Heart left ventricle (tissue), 16 donors: Measurements from ENCODE around the gene BMP2K. TPM values are rescaled to one million over a fixed set of nuclear protein-coding genes. Genes with fewer than 3 reads are reported as not detected.

Experiments used
- ATAC-seq, 4 donors: fragments of 200-7000 bp; cut with Tn5 transposase; one replicate each; pipeline ENCODE4 v1.9.1; 2020 to 2022; ENCODE audit warnings: moderate library complexity in 4 of 4, mild to moderate bottlenecking in 3 of 4, moderate number of reproducible peaks in 1 of 4
- DNase-seq, 5 donors: peaks; one replicate each; pipeline ENCODE4 v3.0.0-alpha.2; 2020
- H3K27ac ChIP-seq, 12 donors: fragments of 200-600 bp; sonication (generic) in 4 of 12; one replicate each; pipeline versions ENCODE4 v1.5.0 to v1.8.0; 2016 to 2022; ENCODE audit warnings: mild to moderate bottlenecking in 2 of 12
- H3K27me3 ChIP-seq, 9 donors: fragments of 200-600 bp; sonication (generic) in 2 of 9; one replicate each; pipeline versions ENCODE4 v1.5.1 to v1.8.0; 2016 to 2022; ENCODE audit warnings: mild to moderate bottlenecking in 3 of 9
- H3K36me3 ChIP-seq, 9 donors: fragments of 200-600 bp; sonication (generic) in 2 of 9; one replicate each; pipeline versions ENCODE4 v1.5.0 to v1.8.0; 2018 to 2022; ENCODE audit warnings: mild to moderate bottlenecking in 2 of 9
- H3K4me1 ChIP-seq, 12 donors: fragments of 200-600 bp; sonication (generic) in 4 of 12; one replicate each; pipeline versions ENCODE4 v1.5.0 to v1.8.0; 2016 to 2022; ENCODE audit warnings: mild to moderate bottlenecking in 3 of 12
- H3K4me3 ChIP-seq, 12 donors: fragments of 200-600 bp; sonication (generic) in 4 of 12; one replicate each; pipeline versions ENCODE4 v1.5.0 to v1.8.0; 2017 to 2022; ENCODE audit warnings: mild to moderate bottlenecking in 9 of 12, moderate library complexity in 4 of 12
- H3K9me3 ChIP-seq, 12 donors: fragments of 200-600 bp; sonication (generic) in 4 of 12; one replicate each; pipeline versions ENCODE4 v1.5.0 to v1.8.0; 2016 to 2022; ENCODE audit warnings: mild to moderate bottlenecking in 1 of 12
- POLR2A ChIP-seq, 2 donors: fragments of 450-650 bp; IDR thresholded peaks; one replicate each; pipeline ENCODE4 v1.6.1; 2017; ENCODE audit warnings: antibody characterized with exemption in 2 of 2, mild to moderate bottlenecking in 2 of 2, moderate library complexity in 2 of 2
- WGBS, 4 donors: extraction: QIAGEN DNeasy Blood & Tissue Kit in 2 of 4; methylation state at CpG; one replicate each; pipeline versions ENCODE4 v1.1.5 to v1.1.7; 2013 to 2018; 5-methylcytosine and 5-hydroxymethylcytosine counted together
- intact Hi-C, 10 donors: fragments of 100-400 bp; cut with DNase I; formaldehyde crosslinking; loops; one replicate each; pipeline versions ENCODE4 v1.11.1 to v1.14.2; 2022
- polyA plus RNA-seq, 2 donors: library from polyadenylated mRNA; stranded (reverse); fragments of 200-250 nt; gene quantifications; one replicate each; pipeline ENCODE4 v1.2.3, GENCODE V29; 2013
- total RNA-seq, 9 donors: library from RNA; depleted of rRNA in 2 of 9; stranded (reverse); fragments of >200 nt in 2 of 9; fragmentation: NEBNext Ultra II Directional in 3 of 9; extraction: Animal tissue kit (Norgen Biotek cat#: 25700) in 3 of 9; gene quantifications; one replicate each; pipeline versions ENCODE4 v1.1.0 to v1.2.4, GENCODE V29; 2016 to 2023
- TF ChIP-seq, protein P1 (sequence below), 12 donors: fragments of 200-600 bp; sonication (generic) in 4 of 12; IDR thresholded peaks; one replicate each; pipeline versions ENCODE4 v1.5.0 to v1.8.0; 2018 to 2022; ENCODE audit warnings: antibody characterized with exemption in 12 of 12, mild to moderate bottlenecking in 5 of 12
- donor health status: ischemic (EF 13 %, LVEDD 7.1; RV severe dilation, severe dysfunction).
- donor health status: healthy with polysubstance abuse.
- donor health status: DM: no; HTN: yes; CAD: no.
- donor health status: DM: no; HTN: no; CAD: no.
- donor health status: ischemic (EF 25% LVEDD 6.9; RV normal size, moderate dysfunction).
- donor health status: ischemic (EF 25% LVEDD 5.7; RV mildly dilated, moderate dysfunction).
- donor health status: healthy.
- donor health status: DM: yes; HTN: yes; CAD: no.
- donor health status: ischemic (EF 35%, LVEDD 5.7; RV mildly dilated, moderate dysfunction).
- donor health status: nonischemic (EF 11% LVEDD 7.7; RV severe dilation, severe dysfunction).
- donor health status: DM: yes; HTN: yes; CAD: no.
- donor health status: PGD.
- donor health status: ischemic (EF 29% LVEDD 5.4; RV normal size, mild dysfunction).
- donor health status: nonischemic (EF 23%, LVEDD 6.1; RV moderate dilation, normal function).

BMP2K gene
- total and polyA plus RNA-seq, 11 donors: 5.4 to 65.7 (median 21.6) TPM

DNA sequence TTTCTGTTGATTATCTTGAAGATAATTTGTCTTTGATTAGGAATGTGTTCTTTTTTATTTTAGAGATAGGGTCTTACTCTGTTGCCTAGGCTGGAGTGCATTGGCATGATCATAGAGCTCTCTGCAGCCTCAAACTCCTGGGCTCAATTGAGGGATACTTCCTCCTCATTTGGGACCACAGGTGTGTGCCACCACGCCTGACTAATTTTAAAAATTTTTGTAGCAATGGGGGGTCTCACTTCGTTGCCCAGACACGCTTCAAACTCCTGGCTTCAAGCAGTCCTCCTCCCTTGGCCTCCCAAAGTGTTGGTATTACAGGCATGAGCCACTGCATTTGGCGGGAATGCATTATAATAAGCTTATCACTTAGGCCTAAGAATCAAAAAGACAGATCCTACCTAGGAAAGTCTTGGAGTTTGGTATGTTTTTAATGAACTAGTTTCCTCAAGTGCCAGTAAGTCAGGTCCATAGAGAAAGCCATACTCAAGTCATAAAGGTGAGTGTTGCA lies 21.7 kb downstream of the BMP2K start:
- H3K27me3 ChIP-seq: no peaks in the 10 kb centered on the region
- WGBS, 4 donors: 95 to 97% (median 97%) methylated on average over 4 of the region's 4 CpGs
- TF ChIP-seq, protein P1, sequence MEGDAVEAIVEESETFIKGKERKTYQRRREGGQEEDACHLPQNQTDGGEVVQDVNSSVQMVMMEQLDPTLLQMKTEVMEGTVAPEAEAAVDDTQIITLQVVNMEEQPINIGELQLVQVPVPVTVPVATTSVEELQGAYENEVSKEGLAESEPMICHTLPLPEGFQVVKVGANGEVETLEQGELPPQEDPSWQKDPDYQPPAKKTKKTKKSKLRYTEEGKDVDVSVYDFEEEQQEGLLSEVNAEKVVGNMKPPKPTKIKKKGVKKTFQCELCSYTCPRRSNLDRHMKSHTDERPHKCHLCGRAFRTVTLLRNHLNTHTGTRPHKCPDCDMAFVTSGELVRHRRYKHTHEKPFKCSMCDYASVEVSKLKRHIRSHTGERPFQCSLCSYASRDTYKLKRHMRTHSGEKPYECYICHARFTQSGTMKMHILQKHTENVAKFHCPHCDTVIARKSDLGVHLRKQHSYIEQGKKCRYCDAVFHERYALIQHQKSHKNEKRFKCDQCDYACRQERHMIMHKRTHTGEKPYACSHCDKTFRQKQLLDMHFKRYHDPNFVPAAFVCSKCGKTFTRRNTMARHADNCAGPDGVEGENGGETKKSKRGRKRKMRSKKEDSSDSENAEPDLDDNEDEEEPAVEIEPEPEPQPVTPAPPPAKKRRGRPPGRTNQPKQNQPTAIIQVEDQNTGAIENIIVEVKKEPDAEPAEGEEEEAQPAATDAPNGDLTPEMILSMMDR (IDR thresholded peaks at IDR 0.05): no peak
- no peak for TF ChIP-seq POLR2A (IDR thresholded peaks at IDR 0.05)
- no peaks in the 10 kb centered on the region for H3K36me3 ChIP-seq
- no peak overlapping the region for H3K4me3 ChIP-seq
- H3K4me1 ChIP-seq: peaks cover 0 to 26% (median 5%) of the 10 kb centered on the region in 12 donors
- no peak for DNase-seq
- H3K9me3 ChIP-seq: peaks cover 0 to 10% (median 0%) of the 10 kb centered on the region in 12 donors
- no peak for ATAC-seq
- intact Hi-C loops: no loop called here
- no peak overlapping the region for H3K27ac ChIP-seq

GRCh38 chr4:78799551-78800495 lies 23.7 kb downstream of the BMP2K start:
- H3K36me3 ChIP-seq: no peaks in the 10 kb centered on the region
- peaks cover 0 to 19% (median 0%) of the 10 kb centered on the region in 12 donors for H3K9me3 ChIP-seq
- H3K27me3 ChIP-seq: no peaks in the 10 kb centered on the region
- TF ChIP-seq, protein P1 (IDR thresholded peaks at IDR 0.05): no peak
- no peak for TF ChIP-seq POLR2A (IDR thresholded peaks at IDR 0.05)
- intact Hi-C loops: no loop called here
- WGBS, 4 donors: 91 to 97% (median 96%) methylated on average over 5 of the region's 5 CpGs
- H3K27ac ChIP-seq: no peak overlapping the region
- DNase-seq (no peak), ATAC-seq (no peak)
- peaks cover 0 to 26% (median 5%) of the 10 kb centered on the region in 12 donors for H3K4me1 ChIP-seq
- H3K4me3 ChIP-seq: no peak overlapping the region

DNA sequence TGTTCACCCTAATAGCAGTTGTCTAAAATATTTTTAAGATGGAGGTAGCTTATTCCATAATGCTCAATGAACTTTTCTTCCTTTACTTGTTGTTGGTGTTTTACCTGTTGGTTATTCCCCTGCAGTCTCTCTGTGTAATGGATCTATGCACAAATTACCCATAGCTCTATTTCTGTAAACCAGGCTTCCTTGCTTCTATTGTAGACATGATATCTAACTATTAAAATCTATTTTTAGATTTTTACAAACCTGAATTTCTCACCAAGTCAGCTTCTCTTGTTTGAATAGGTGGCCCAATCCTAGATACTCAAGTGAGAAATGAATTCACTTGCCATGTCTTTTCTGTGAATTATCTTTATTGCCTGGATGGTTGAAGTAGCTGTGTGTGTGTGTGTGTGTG lies 24.8 kb downstream of the BMP2K start:
- intact Hi-C loops: no loop called here
- no peak for DNase-seq
- Histone ChIP-seq H3K4me3 (no peak overlapping the region), H3K27me3 (no peaks in the 10 kb centered on the region), H3K36me3 (no peaks in the 10 kb centered on the region), H3K27ac (no peak overlapping the region), H3K4me1 (peaks cover 0 to 26% (median 5%) of the 10 kb centered on the region in 12 donors), H3K9me3 (peaks cover 0 to 30% (median 0%) of the 10 kb centered on the region in 12 donors)
- ATAC-seq: no peak
- TF ChIP-seq, protein P1 (IDR thresholded peaks at IDR 0.05): no peak
- no peak for TF ChIP-seq POLR2A (IDR thresholded peaks at IDR 0.05)

- Histone ChIP-seq H3K27me3 (no peaks in the 10 kb centered on the region), H3K9me3 (peaks cover 0 to 51% (median 8%) of the 10 kb centered on the region in 12 donors), H3K27ac (no peak overlapping the region), H3K36me3 (no peaks in the 10 kb centered on the region), H3K4me3 (no peak overlapping the region), H3K4me1 (peaks cover 0 to 20% (median 5%) of the 10 kb centered on the region in 12 donors)
- TF ChIP-seq, protein P1 (IDR thresholded peaks at IDR 0.05): no peak
- no peak for TF ChIP-seq POLR2A (IDR thresholded peaks at IDR 0.05)
- no peak for DNase-seq
- 49 to 63% (median 61%) methylated on average over 1 of the region's 1 CpG for WGBS, 4 donors
- ATAC-seq: no peak
- intact Hi-C loops: no loop called here
Measured at GRCh38 chr4:78803983-78804382, 27.8 kb downstream of the BMP2K start.
